Left cardiac atrium (tissue), 4 donors: ENCODE measurements around the gene CDH12. TPM values are rescaled to one million over a fixed set of nuclear protein-coding genes. Genes with fewer than 3 reads are reported as not detected.

Source experiments
- ATAC-seq, 2 donors: fragments of 200-7000 bp; cut with Tn5 transposase; one replicate each; pipeline ENCODE4 v1.9.1; 2020; ENCODE audit warnings: mild to moderate bottlenecking in 2 of 2, moderate library complexity in 2 of 2
- DNase-seq: peaks from one replicate; pipeline ENCODE4 v3.0.0-alpha.2; 2020
- intact Hi-C, 2 donors: fragments of 100-400 bp; cut with DNase I; formaldehyde crosslinking; loops; one replicate each; pipeline versions ENCODE4 v1.14.1 to v1.15.1; 2022 to 2023
- total RNA-seq, 2 donors: library from RNA; stranded (reverse); fragmentation: NEBNext Ultra II Directional; extraction: Animal tissue kit (Norgen Biotek cat#: 25700); gene quantifications; one replicate each; pipeline ENCODE4 v1.2.1, GENCODE V29; 2021
- donor health status: DM: no; HTN: yes; CAD: no.
- donor health status: DM: no; HTN: yes; CAD: no; lungs with severe emphysema.
- donor health status: DM: yes; HTN: yes; CAD: no.
- donor health status: Dilated cardiomyopathy.

The CDH12 gene
- total RNA-seq, 2 donors from 2014 or later = not detected

DNA sequence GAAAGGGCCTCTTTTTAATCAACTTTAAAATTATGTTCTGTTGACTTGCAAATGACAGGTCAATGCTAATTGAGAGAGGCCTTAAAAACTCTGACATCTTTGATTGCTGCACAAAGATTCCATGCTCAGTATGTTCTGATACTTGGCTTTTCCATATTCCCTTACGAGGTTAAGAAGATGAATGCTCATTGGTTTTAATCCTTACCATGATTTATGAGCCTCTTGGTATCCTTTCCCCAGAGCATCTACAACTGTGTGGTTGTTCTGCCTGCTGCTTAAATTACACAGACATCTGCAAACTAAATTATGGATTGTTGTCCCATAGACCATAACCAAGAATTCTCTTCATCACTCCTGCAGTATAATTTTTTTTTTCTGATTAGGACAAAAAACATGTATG, 352.6 kb downstream of the CDH12 start:
- intact Hi-C loops = no loop called here
- DNase-seq (no peak), ATAC-seq (no peak)

DNA sequence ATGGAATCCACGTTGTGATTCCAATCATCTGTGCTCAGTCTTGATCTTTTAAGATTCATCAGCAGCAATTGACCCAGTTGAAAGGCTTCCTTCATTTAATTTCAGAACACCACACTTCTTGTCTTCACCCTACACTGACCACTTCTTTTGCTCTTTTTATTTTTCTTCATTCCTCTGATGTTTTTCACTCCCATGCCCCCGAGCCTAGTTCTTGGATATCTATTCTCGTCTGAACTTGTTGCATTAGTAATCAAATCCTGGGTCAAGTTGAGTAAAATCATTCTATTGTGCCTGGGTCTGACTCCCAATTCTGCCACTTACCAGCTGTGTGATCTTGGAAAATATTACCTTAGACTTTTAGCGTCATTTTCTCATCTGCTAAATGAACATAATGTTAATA, 356.5 kb downstream of the CDH12 start:
- intact Hi-C loops = no loop called here
- DNase-seq = no peak
- ATAC-seq = no peak

DNA sequence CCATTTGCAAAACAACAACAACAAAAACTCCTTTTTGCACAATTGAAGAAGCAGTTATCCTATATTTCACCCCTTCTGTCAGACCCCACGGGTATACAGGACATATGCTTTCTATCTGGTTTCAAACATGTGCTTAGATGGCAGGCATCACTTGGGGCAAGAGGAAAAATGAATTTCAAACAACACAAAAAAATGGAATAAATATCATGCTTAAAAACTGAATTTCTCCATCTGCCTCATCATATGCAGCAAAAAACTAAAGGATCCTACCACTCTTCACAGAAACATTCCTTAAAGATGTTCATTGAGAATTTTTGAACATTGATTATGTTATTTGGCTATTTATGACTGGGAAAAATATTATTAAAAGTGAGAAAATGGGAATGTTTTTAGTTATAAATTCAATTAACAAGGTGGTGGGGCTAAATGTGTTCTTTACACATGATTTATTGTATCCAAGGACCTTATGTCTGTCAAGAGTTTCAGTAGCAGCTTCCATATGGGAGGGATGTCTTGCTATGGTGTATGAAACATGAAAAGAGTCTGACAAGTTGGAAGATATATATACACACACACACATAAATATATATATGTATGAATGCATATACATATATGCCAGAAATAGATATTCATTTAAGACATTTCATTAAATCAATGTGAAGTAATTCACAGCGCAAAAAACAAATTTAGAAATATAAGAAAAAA, 358.0 kb downstream of the CDH12 start:
- no peak for ATAC-seq
- intact Hi-C loops = no loop called here
- DNase-seq = no peak

DNA sequence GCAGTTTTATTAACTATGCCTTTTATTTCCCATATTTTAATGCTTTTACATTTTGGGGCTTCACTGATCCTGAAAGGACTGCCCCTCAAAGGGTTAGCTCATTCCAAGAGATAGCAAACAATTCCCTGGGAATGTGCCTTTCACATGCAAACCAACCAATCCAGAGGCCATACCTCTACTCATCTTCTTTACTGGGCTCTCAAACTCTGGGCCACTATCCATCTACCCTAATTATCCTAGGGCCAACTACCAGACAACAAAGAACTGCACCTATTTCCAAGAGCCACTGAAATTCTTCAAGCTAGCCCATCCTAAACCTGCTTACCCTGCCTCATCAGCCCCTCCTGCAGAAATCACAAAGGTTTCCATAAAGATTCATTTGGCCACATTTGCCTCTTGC, 364.7 kb downstream of the CDH12 start:
- ATAC-seq (no peak), DNase-seq (no peak)
- intact Hi-C loops = no loop called here

DNA sequence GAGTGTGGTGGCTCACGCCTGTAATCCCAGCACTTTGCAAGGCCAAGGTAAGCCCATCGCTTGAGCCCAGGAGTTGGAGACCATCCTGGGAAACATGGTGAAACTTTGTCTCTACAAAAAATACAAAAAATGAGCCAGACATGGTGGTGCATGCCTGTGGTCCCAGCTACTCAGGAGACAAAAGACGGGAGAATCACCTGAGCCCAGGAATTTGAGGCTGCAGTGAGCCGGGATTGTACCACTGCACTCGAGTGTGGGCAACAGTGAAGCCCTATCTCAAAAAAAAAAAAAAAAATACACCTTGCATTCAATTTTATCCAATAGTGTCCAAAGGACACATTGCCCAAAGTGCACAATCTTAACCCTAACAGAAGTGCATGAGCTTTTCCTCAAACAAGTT, 372.8 kb downstream of the CDH12 start:
- intact Hi-C loops = no loop called here

DNA sequence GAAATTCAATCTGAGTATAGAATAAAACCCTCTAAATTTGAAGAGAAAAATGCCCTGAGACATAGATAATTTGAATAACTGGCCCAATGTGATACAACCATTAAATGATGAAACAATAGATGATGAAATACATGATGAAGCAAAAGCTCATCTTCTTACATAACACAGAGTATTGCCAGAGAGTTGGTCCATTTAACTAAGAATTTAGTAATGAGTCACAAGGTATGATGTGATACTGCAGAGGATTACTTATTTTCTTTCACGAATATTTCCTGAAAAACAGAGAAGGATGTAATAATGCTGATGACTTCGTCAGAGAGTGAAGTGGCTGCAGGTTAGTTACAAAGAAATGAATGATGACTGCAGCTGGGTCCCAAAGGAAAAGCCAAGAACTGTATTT, 379.3 kb downstream of the CDH12 start:
- intact Hi-C loops = no loop called here
- DNase-seq (no peak), ATAC-seq (no peak)

More for the DNA sequence above, 372.8 kb downstream of the CDH12 start:
- DNase-seq (no peak), ATAC-seq (no peak)

DNA sequence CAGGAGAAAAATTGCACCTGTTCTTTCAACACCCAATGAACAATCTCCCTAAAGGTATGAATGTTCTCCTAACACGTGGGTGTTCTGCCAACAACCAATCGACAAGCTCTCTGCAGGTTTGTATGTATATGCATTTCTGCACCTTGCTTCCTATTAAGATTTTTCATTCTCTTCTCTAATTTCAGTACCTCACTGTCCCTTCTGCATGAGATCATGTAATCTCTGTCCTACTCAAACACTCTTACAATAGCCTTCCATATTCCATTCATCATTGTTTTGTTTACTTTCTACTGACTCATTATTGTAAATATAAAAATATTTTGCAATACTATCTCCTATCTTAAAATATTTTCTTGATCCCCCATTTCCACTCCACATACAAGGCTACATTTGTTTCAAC, 382.0 kb downstream of the CDH12 start:
- DNase-seq (no peak), ATAC-seq (no peak)
- intact Hi-C loops = no loop called here

DNA sequence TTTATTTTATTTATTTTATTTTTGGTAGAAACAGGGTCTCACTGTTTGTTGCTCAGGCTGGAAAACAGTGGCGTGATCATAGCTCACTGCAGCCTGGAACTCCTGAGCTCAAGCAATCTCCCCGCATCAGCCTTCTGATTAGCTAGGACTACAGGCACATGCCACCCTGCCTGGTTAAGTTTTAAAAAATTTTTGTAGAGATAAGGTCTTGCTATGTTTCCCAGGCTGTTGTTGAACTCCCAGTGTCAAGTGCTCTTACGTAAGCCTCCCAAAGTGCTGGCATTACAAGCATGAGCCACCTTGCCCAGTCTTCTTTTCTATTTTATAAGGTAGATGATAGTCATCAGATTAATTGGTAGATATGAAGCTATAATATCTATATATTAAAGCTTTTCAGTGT, 382.7 kb downstream of the CDH12 start:
- intact Hi-C loops = no loop called here
- ATAC-seq (no peak), DNase-seq (no peak)

DNA sequence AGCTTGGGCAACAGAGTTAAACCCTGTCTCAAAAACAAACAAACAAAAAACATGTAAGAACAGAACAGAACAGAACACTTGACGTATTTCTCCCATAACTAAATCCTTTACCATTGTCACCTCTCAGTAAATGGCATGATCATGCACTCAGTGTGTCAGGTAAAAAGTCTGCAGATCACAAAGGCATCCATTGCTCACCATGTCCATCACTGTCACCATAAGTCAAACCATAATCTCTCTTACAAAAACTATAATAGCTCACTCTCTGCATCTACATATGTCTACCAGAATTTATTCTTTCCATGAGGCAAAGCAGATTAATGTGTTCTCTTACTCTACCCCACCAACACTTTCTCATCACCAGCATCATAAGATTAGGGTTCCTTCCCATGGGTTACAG, 387.5 kb downstream of the CDH12 start:
- DNase-seq = no peak
- intact Hi-C loops = no loop called here
- ATAC-seq = no peak

DNA sequence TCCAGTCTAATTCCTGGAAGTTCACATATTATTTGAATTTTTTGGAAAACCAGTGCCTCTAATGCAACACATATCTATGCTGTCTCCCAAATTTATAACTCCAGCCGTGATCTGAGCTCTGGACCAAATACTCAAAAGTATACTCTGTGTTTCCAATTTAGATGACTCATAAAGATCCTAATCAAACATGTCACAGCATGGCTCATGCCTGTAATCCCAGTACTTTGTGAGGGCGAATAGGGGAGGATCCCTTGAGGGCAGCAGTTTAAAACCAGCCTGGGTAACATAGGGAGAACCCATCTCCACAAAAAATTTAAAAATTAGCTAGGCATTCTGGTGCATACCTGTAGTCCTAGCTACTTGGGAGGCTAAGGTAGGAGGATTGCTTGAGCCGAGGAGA, 388.0 kb downstream of the CDH12 start:
- intact Hi-C loops = no loop called here
- ATAC-seq = no peak
- no peak for DNase-seq

DNA sequence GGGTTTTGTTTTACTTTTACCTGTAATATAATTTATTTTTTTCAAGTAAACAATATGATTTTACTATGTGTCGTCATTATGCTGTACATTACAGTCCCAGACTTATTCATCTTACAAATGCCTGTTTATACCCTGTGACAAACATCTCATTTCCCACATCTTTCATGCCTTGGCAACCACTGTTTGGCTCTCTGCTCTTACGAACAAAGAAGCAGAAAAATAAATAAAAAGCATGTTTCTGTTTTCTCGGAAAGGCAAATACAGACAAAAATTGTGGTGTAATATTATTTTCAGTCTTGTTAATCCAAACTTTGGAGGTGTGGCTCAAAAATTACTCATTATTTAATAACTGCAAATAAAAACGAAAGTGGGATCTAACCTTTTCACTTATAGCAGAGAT, 393.0 kb downstream of the CDH12 start:
- ATAC-seq (no peak), DNase-seq (no peak)
- intact Hi-C loops = no loop called here

DNA sequence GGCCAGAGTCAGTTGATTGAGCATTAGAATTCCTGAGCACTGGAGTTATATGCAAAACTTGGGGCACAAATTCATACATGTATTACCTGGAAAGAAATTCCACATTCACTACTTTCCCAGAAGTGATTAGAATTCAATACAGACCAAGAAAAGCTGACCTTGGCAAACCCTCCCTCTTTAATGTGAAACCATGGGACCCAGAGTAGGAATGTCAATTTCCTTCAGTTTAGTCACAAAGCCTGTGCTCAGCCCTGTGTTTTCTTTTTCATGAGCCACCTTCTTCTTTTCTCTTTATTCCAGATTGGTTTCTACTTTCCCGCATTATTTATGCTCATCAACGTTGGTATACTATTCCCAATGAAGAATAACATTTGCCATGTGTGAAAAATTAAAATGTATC, 420.2 kb downstream of the CDH12 start:
- intact Hi-C loops = no loop called here
- no peak for DNase-seq
- ATAC-seq = no peak

DNA sequence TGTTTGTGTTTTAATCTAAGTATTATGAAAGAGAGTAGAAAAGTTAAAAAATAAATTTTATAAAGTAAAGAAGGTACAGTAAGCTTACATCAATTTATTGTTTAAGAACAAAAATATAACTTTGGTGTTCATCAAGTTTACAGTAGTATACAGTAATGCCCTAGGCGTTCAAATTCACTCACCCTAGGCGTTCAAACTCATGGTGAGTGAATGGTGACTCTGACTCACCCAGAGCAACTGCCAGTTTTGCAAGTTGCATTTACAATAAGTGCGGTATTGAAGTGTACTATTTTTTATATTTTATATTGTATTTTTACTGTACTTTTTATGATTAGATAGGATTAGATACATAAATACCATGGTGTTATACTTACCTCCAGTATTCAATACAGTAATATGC, 421.3 kb downstream of the CDH12 start:
- no peak for DNase-seq
- intact Hi-C loops = no loop called here
- ATAC-seq = no peak

DNA sequence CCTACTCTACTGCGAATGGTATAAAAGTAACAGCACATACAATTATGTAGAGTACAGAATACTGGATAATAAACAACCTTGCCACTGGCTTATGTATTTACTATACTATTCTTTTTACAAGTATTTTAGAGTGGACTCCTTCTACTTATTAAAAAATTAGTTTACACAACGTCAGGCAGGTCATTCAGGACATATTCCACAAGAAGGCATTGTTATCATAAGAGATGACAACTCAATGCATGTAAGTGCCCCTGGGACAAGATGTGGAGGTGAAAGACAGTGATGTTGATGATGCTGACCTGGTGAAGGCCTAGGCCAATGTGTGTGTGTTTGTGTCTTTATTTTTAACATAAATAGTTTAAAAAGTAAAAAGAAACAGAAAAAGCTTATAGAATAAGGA, 421.7 kb downstream of the CDH12 start:
- no peak for ATAC-seq
- intact Hi-C loops = no loop called here

DNA sequence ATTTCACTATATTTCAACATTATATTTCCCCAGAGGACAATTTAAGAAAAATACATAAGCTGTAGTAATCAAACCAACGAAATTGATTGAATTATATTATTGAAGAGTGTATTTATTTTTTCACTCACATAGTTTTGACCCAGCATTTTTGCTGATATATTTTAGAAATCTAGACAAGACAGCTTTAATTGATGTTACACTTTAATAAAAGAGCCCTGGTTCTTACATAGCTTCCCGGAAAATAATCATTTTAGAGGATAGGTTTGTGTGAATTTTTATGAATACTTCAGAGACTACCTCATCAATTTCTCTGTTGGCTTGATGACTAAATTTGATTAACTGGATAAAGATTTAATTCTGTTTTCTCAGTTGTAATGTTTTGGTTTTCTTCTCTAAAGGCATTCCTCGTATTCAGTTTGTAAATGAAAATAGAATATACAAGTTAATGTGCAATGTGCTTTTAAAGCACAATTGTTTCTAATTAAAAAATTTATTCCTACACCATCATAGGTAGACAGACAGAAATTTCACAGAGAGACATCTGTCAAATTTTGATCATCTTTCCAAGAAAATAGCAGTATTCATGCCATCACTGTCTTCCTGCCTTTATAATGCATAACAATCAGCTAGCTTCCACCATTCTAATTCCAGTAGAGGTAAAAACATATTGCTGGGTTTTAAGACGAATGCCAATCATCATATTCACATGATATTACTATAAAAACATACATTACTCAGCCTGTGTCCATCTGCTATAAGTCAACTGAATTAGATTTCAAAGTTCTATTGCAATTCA, 441.4 kb downstream of the CDH12 start:
- no peak for DNase-seq
- intact Hi-C loops = no loop called here
- ATAC-seq = no peak

More for the DNA sequence above, 421.7 kb downstream of the CDH12 start:
- no peak for DNase-seq

DNA sequence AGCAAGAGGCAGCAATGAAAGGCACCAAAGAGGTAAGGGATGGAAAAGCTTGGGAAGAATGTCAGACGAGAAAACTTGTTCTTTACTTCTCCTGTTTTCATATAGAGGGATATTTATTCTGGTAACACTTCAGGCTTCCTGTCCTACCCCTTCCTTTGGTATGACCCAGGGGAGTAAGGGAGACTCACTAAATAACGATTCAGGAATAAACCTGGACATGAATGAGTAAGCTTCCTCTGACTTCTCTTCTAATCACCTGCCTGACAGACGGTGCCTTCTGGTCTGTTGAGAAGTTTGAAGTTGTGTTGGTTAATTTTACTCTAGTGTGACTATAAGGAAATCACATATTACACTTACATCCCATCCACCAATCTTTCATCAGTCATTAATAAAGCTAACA, 461.2 kb downstream of the CDH12 start:
- no peak for DNase-seq
- no peak for ATAC-seq
- intact Hi-C loops = no loop called here

DNA sequence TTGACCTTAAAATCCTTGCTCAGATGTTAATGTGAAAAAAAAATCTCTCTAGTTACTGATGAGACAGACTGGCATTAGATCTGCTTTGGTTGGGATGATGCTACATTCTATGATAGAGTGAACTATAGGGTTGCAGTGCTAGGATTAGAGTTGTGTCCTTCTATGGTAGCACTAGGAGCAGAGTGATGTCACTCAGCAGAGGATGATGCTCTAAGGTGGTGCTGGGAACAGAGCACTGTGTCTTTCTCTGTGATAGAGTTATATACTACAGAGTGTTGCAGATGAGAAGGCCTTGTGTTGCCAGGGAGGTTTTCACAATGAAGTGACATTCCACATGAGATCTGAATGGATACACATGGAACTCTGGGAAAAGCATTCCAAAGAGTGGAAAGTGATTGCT, 462.3 kb downstream of the CDH12 start:
- DNase-seq (no peak), ATAC-seq (no peak)
- intact Hi-C loops = no loop called here

DNA sequence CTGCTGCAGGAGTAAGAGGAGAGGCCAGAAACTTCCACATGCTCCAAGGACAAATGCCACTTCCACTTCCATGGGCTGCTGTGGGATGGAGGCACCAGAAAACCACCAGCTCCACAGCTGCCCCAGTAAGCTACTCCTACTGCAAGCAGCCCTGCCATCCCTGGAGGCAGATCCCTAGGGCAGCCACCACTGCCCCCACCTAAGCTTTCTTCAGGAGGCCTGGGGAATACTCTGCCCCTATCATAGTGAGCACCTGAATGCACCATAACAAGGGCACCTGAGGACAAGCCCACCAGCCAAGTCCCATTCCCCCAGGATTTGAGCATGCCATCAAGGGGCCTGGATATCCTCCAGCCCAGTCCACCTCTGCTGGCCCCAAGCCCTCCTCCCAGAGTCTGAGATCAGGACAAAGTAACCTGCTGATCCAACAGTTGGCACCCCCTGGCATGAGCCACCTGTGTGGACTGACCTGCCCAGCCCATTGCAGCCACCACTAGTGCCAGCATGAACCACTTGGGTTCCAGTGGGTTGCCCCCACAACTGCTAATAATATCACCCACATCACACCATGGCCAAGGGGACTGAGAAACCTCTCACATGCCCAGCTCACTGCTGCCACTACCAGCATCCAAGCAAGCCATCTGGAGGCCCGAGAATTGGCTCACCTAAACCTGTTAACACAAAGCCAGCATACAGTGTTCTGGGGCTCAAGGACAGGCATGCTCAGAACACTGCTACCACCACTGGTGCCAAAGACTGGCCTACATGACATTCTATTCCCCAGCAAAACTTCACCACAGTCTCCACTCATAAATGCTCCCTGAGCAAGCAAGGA, 480.1 kb downstream of the CDH12 start:
- intact Hi-C loops = no loop called here
- DNase-seq (no peak), ATAC-seq (no peak)

DNA sequence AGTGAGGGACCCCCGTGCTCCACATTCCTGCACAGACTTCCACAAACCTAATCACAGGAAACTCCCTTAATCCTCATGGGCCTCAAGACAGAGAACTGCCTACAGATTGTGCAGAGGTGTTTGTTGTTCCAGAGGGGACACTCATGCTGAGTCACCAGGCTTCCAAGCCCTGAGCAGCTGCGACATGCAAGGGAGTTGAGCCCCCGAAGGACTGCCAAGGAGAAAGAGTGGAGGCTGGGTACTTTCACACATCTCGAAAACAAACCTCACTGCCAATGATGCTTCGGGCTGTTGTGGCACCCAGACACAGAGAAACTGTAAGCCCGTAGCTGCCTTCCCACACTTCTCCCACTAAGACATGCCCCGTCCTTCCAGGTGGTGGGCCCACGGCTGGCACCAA, 480.8 kb downstream of the CDH12 start:
- intact Hi-C loops = no loop called here
- no peak for DNase-seq
- no peak for ATAC-seq

DNA sequence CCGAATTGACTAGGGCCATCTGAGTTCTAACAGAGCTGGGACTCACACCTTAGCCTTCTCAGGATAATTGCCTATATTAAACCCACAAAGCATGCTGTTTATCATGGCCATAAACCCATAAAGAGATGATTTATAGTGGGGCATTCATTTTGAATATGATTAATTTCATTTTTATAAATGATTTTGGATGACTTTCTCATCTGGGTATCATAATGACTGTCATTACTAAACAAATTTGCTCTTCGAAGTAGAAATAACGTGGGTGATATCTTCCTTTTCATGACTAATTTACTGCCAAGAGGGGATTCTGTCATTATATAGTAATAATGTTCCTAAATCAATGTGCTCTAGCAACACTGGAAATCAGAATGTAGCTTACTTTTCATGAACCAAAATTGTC, 498.2 kb downstream of the CDH12 start:
- no peak for ATAC-seq
- no peak for DNase-seq
- intact Hi-C loops = no loop called here
